Measurements from ENCODE around the gene HMGCS2. TPM values are rescaled to one million over a fixed set of nuclear protein-coding genes. Genes with fewer than 3 reads are reported as not detected.
"Not testable (repeated sequence)": the region's sequence is repeated elsewhere in the genome, so short reads cannot be mapped to it uniquely, and the experiment has no call there.

The HMGCS2 gene
- polyA plus RNA-seq, 1 donor = 79.7 TPM

- DNase-seq = no peak
Observed at GRCh38 chr1:119731741-119732430, 36.8 kb downstream of the HMGCS2 start.

GRCh38 chr1:119731060-119731459, 37.6 kb downstream of the HMGCS2 start:
- no peak for DNase-seq

- no peak for DNase-seq
Observed at GRCh38 chr1:119729044-119729443, 39.7 kb downstream of the HMGCS2 start.

- DNase-seq = no peak
Observed at GRCh38 chr1:119727991-119728390, 40.7 kb downstream of the HMGCS2 start.

GRCh38 chr1:119725626-119726025, 43.1 kb downstream of the HMGCS2 start:
- no peak for DNase-seq

- DNase-seq = no peak
Observed at GRCh38 chr1:119724611-119725218, 44.0 kb downstream of the HMGCS2 start.

GRCh38 chr1:119721896-119722295, 46.8 kb downstream of the HMGCS2 start:
- no peak for DNase-seq

- DNase-seq = no peak
Observed at GRCh38 chr1:119720866-119721440, 47.8 kb downstream of the HMGCS2 start.

GRCh38 chr1:119718972-119719371, 49.7 kb downstream of the HMGCS2 start:
- no peak for DNase-seq

GRCh38 chr1:119718409-119718808, 50.3 kb downstream of the HMGCS2 start:
- no peak for DNase-seq

GRCh38 chr1:119715542-119715941, 53.2 kb downstream of the HMGCS2 start:
- DNase-seq = peak; percentile 78

GRCh38 chr1:119714583-119714982, 54.1 kb downstream of the HMGCS2 start:
- DNase-seq = no peak

GRCh38 chr1:119713749-119714456, 54.8 kb downstream of the HMGCS2 start:
- peak; percentile 47 for DNase-seq

GRCh38 chr1:119713039-119713748, 55.5 kb downstream of the HMGCS2 start:
- peak; percentile 28 for DNase-seq

GRCh38 chr1:119712342-119713038, 56.2 kb downstream of the HMGCS2 start:
- DNase-seq = peak; percentile 79

- DNase-seq = peak; percentile 84
Observed at GRCh38 chr1:119711804-119712341, 56.8 kb downstream of the HMGCS2 start, which contains the start of gene PHGDH. Gene PHGDH, plus strand, starts transcription at chr1:119711934. Its CDS starts 89 bp downstream, at chr1:119712023.

- DNase-seq = not testable (repeated sequence)
Observed at GRCh38 chr1:119711356-119711803, 57.3 kb downstream of the HMGCS2 start.

- DNase-seq = not testable (repeated sequence)
Observed at GRCh38 chr1:119706599-119706998, 62.1 kb downstream of the HMGCS2 start.

GRCh38 chr1:119703666-119704450, 64.8 kb downstream of the HMGCS2 start:
- DNase-seq = no peak

- no peak for DNase-seq
Observed at GRCh38 chr1:119702384-119702783, 66.3 kb downstream of the HMGCS2 start.

All from left kidney (tissue), 2 donors.